BE2C (cell line): ENCODE results near the gene NPR3.

ENCODE experiments used
- DNase-seq: peaks from one replicate; pipeline ENCODE4 v3.0.0-alpha.2; 2020
- H3K27me3 ChIP-seq: fragments of 250-450 bp; sonication (Bioruptor Pico); 2 replicates; pipeline ENCODE4 v1.5.1; 2020; ENCODE audit warnings: mild to moderate bottlenecking
- H3K36me3 ChIP-seq: fragments of 250-450 bp; sonication (Bioruptor Pico); 2 replicates; pipeline ENCODE4 v1.5.1; 2020; ENCODE audit warnings: mild to moderate bottlenecking
- H3K4me1 ChIP-seq: fragments of 250-450 bp; sonication (Bioruptor Pico); 2 replicates; pipeline ENCODE4 v1.5.1; 2020
- H3K4me3 ChIP-seq: 2 replicates; pipeline ENCODE4 v1.5.1; 2011; ENCODE audit warnings: low read depth, low read length
- H3K9me3 ChIP-seq: fragments of 250-450 bp; sonication (Bioruptor Pico); 2 replicates; pipeline ENCODE4 v1.5.1; 2020
- CTCF ChIP-seq: IDR thresholded peaks from 2 replicates; pipeline ENCODE4 v1.5.1; 2012; ENCODE audit warnings: mild to moderate bottlenecking, low read depth, low read length

The NPR3 gene

GRCh38 chr5:32805971-32806638, 95.0 kb downstream of the NPR3 start:
- Histone ChIP-seq H3K9me3 (no peaks in the 10 kb centered on the region), H3K27me3 (no peaks in the 10 kb centered on the region), H3K4me3 (no peak overlapping the region), H3K36me3 (no peaks in the 10 kb centered on the region), H3K4me1 (no peaks in the 10 kb centered on the region)
- TF ChIP-seq CTCF = no peak
- no peak for DNase-seq

GRCh38 chr5:32808783-32809182, 97.7 kb downstream of the NPR3 start:
- Histone ChIP-seq H3K4me1 (no peaks in the 10 kb centered on the region), H3K9me3 (no peaks in the 10 kb centered on the region), H3K36me3 (no peaks in the 10 kb centered on the region), H3K27me3 (no peaks in the 10 kb centered on the region), H3K4me3 (no peak overlapping the region)
- no peak for DNase-seq
- no peak for TF ChIP-seq CTCF

DNA sequence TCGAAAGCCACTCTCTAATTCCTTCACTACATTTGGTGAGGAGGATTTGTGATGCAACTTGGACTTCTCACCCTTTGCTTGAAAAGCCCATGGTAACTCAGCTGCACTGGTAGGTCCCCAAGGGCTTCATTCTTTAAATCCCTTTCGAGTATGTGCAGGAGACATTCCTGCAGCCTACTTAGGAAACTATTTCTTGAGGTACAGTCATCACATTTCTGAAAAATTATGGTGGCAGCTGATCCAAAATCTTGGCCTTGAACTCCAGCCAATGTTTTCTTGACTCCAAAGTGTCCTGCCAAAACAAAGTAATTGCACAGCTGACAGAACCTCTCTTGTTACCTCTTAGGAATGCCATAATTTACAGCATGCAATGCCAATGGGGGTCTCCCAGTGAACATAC, 99.7 kb downstream of the NPR3 start:
- H3K4me3 ChIP-seq = no peak overlapping the region

GRCh38 chr5:32812399-32812798, 101.3 kb downstream of the NPR3 start:
- H3K4me3 ChIP-seq = no peak overlapping the region
- no peaks in the 10 kb centered on the region for H3K36me3 ChIP-seq
- H3K9me3 ChIP-seq = no peaks in the 10 kb centered on the region
- H3K27me3 ChIP-seq = no peaks in the 10 kb centered on the region
- TF ChIP-seq CTCF = no peak
- no peaks in the 10 kb centered on the region for H3K4me1 ChIP-seq
- DNase-seq = no peak

More for the DNA sequence above, 99.7 kb downstream of the NPR3 start:
- no peaks in the 10 kb centered on the region for H3K36me3 ChIP-seq
- no peaks in the 10 kb centered on the region for H3K27me3 ChIP-seq
- H3K4me1 ChIP-seq = no peaks in the 10 kb centered on the region
- no peak for DNase-seq
- no peaks in the 10 kb centered on the region for H3K9me3 ChIP-seq
- TF ChIP-seq CTCF = no peak

DNA sequence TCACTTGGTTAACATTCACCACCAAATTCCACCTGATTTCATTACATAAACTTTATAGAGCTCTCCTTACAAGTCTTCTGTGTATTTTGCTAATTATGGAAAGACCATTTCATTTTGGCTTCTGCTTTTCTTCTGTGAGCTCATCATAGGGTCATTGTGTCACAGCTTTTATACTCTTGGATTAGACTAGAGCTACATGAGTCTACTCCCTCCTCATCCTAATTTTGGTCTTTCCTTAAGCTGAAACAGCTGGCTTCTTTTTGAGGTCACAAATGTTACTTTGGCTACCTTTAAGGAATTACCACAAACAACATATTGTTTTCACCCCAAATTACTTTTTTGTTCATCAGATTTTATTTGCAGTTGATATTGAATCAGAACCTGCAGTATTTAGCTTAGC, 103.0 kb downstream of the NPR3 start:
- no peak for DNase-seq
- Histone ChIP-seq H3K36me3 (no peaks in the 10 kb centered on the region), H3K4me1 (no peaks in the 10 kb centered on the region), H3K4me3 (no peak overlapping the region), H3K9me3 (no peaks in the 10 kb centered on the region), H3K27me3 (no peaks in the 10 kb centered on the region)
- TF ChIP-seq CTCF = no peak

- Histone ChIP-seq H3K4me1 (no peaks in the 10 kb centered on the region), H3K4me3 (no peak overlapping the region), H3K36me3 (no peaks in the 10 kb centered on the region), H3K9me3 (no peaks in the 10 kb centered on the region), H3K27me3 (no peaks in the 10 kb centered on the region)
- TF ChIP-seq CTCF = no peak
- DNase-seq = no peak
Observed at GRCh38 chr5:32814620-32815019, 103.5 kb downstream of the NPR3 start.
